ENCODE measurements around the gene NRXN3. TPM values are rescaled to one million over a fixed set of nuclear protein-coding genes. Genes with fewer than 3 reads are reported as not detected.

The NRXN3 gene
- total RNA-seq, 1 experiment from 2014 or later: not detected

DNA sequence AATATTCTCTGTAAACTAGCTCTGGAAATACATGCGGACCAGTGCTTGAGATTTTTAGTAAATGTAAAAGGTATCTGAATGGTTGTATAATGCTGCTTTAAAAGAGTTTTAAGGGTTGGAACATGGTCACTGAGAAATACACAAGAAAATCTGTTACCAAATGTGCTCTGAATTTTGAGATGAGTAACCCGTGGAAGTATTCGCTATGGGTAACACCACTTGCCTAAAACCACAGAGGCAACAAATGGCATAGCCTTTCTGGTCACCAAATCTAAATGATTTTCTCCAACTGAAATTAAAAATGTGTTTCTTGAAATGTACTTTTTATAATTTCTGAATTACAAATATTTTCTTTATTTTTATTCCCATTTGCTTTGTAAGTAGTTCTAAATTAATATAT lies 1295.5 kb downstream of the NRXN3 start:
- Histone ChIP-seq H3K4me1 (ENCODE audit: control insufficient read depth, insufficient read depth, low read length) (no peaks in the 10 kb centered on the region), H3K27ac (ENCODE audit: low read length) (no peak overlapping the region), H3K9me3 (ENCODE audit: control insufficient read depth, insufficient read depth, low read depth, low read length) (no peaks in the 10 kb centered on the region), H3K4me3 (ENCODE audit: low read depth in 2 of 2, low read length in 2 of 2) (no peak overlapping the region), H3K27me3 (ENCODE audit: control insufficient read depth, insufficient read depth, low read length) (no peaks in the 10 kb centered on the region), H3K36me3 (ENCODE audit: control insufficient read depth, insufficient read depth, low read length) (no peaks in the 10 kb centered on the region; the same call in 1 of the 2 replicates)
- CTCF ChIA-PET: no interaction called here
- TF ChIP-seq, protein P1, sequence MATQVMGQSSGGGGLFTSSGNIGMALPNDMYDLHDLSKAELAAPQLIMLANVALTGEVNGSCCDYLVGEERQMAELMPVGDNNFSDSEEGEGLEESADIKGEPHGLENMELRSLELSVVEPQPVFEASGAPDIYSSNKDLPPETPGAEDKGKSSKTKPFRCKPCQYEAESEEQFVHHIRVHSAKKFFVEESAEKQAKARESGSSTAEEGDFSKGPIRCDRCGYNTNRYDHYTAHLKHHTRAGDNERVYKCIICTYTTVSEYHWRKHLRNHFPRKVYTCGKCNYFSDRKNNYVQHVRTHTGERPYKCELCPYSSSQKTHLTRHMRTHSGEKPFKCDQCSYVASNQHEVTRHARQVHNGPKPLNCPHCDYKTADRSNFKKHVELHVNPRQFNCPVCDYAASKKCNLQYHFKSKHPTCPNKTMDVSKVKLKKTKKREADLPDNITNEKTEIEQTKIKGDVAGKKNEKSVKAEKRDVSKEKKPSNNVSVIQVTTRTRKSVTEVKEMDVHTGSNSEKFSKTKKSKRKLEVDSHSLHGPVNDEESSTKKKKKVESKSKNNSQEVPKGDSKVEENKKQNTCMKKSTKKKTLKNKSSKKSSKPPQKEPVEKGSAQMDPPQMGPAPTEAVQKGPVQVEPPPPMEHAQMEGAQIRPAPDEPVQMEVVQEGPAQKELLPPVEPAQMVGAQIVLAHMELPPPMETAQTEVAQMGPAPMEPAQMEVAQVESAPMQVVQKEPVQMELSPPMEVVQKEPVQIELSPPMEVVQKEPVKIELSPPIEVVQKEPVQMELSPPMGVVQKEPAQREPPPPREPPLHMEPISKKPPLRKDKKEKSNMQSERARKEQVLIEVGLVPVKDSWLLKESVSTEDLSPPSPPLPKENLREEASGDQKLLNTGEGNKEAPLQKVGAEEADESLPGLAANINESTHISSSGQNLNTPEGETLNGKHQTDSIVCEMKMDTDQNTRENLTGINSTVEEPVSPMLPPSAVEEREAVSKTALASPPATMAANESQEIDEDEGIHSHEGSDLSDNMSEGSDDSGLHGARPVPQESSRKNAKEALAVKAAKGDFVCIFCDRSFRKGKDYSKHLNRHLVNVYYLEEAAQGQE (IDR thresholded peaks at IDR 0.05; ENCODE audit: insufficient read depth in 1 of 2, low read depth in 2 of 2, low read length in 1 of 2): no peak
- no peak for TF ChIP-seq SIN3A (IDR thresholded peaks at IDR 0.05; ENCODE audit: borderline replicate concordance, insufficient read depth, low read depth, low read length)
- TF ChIP-seq CTCF (IDR thresholded peaks at IDR 0.05): no peak
- no peak for TF ChIP-seq POLR2AphosphoS5 (IDR thresholded peaks at IDR 0.05; ENCODE audit: low read depth, low read length)
- no peak for TF ChIP-seq TCF7L2 (IDR thresholded peaks at IDR 0.05; ENCODE audit: low read depth, low read length)
- BruUV-seq (replicated peaks): no TSS peak
- in situ Hi-C loops (cut with HindIII; ENCODE audit: low pct_unique_long_range_greater_than_20kb, low sequenced_read_pairs): no loop called here
- intact Hi-C loops (cut with micrococcal nuclease; ENCODE audit: unreplicated experiment): no loop called here
- DNase-seq (ENCODE audit: low read depth, low spot score) (no peak), ATAC-seq (no peak)
- POLR2A ChIA-PET: no interaction called here

DNA sequence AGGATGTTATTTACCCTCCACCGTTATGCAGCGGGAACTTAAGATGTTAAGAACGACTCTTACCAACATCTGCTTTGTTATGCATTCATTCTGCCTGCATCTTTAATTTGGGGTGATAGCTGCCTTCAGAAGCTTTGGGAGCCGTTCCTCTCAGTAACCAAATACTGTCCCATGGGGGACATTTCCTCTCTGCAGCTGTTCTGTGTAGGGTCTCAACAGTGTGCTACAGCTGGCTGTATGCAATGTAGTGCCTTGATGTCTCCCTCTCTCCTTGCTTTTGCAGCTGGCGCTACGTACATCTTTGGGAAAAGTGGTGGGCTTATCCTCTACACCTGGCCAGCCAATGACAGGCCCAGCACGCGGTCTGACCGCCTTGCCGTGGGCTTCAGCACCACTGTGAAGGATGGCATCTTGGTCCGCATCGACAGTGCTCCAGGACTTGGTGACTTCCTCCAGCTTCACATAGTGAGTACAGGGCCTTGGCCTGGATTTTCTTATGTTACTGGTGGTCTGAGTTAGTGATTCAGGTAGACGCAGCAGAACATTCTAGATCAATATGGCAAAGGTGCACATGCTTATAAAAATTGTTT lies 1296.9 kb downstream of the NRXN3 start:
- H3K36me3 ChIP-seq (ENCODE audit: control insufficient read depth, insufficient read depth, low read length): no peaks in the 10 kb centered on the region; the same call in 1 of the 2 replicates
- no peaks in the 10 kb centered on the region for H3K4me1 ChIP-seq (ENCODE audit: control insufficient read depth, insufficient read depth, low read length)
- H3K9me3 ChIP-seq (ENCODE audit: control insufficient read depth, insufficient read depth, low read depth, low read length): no peaks in the 10 kb centered on the region
- ATAC-seq: no peak
- intact Hi-C loops (cut with micrococcal nuclease; ENCODE audit: unreplicated experiment) (no loop called here), in situ Hi-C loops (cut with HindIII; ENCODE audit: low pct_unique_long_range_greater_than_20kb, low sequenced_read_pairs) (no loop called here)
- no TSS peak for BruUV-seq (replicated peaks)
- ChIA-PET POLR2A (no interaction called here), CTCF (no interaction called here)
- no peak overlapping the region for H3K27ac ChIP-seq (ENCODE audit: low read length)
- TF ChIP-seq, protein P1 (IDR thresholded peaks at IDR 0.05; ENCODE audit: insufficient read depth in 1 of 2, low read depth in 2 of 2, low read length in 1 of 2): no peak
- TF ChIP-seq TCF7L2 (IDR thresholded peaks at IDR 0.05; ENCODE audit: low read depth, low read length): no peak
- TF ChIP-seq POLR2AphosphoS5 (IDR thresholded peaks at IDR 0.05; ENCODE audit: low read depth, low read length): no peak
- no peak for TF ChIP-seq SIN3A (IDR thresholded peaks at IDR 0.05; ENCODE audit: borderline replicate concordance, insufficient read depth, low read depth, low read length)
- TF ChIP-seq CTCF (IDR thresholded peaks at IDR 0.05): no peak
- no peaks in the 10 kb centered on the region for H3K27me3 ChIP-seq (ENCODE audit: control insufficient read depth, insufficient read depth, low read length)
- DNase-seq (ENCODE audit: low read depth, low spot score): no peak
- no peak overlapping the region for H3K4me3 ChIP-seq (ENCODE audit: low read depth in 2 of 2, low read length in 2 of 2)

Measured in Panc1 (cell line).